Colonic mucosa (tissue), 4 donors: Measurements from ENCODE around the gene KCTD5. TPM values are rescaled to one million over a fixed set of nuclear protein-coding genes. Genes with fewer than 3 reads are reported as not detected.

Experiments
- DNase-seq: peaks from one replicate; pipeline ENCODE4 v3.0.0-alpha.2; 2020
- H3K27ac ChIP-seq: fragments of 200-600 bp; one replicate; pipeline ENCODE4 v1.8.0; 2021
- H3K27me3 ChIP-seq: fragments of 200-600 bp; one replicate; pipeline ENCODE4 v1.8.0; 2021
- H3K36me3 ChIP-seq: fragments of 200-600 bp; one replicate; pipeline ENCODE4 v1.8.0; 2021
- H3K4me1 ChIP-seq: fragments of 200-600 bp; one replicate; pipeline ENCODE4 v1.8.0; 2021; ENCODE audit warnings: mild to moderate bottlenecking
- H3K4me3 ChIP-seq: fragments of 200-600 bp; one replicate; pipeline ENCODE4 v1.8.0; 2021
- H3K9ac ChIP-seq, 2 donors: one replicate each; pipeline ENCODE4 v1.7.0; 2013; ENCODE audit warnings: control low read depth in 2 of 2, low read depth in 2 of 2, low read length in 2 of 2
- H3K9me3 ChIP-seq: fragments of 200-600 bp; one replicate; pipeline ENCODE4 v1.8.0; 2021
- intact Hi-C: fragments of 100-400 bp; cut with DNase I; formaldehyde crosslinking; loops from one replicate; pipeline ENCODE4 v1.14.1; 2022
- total RNA-seq, 2 donors: library from RNA; stranded (reverse); fragmentation: NEBNext Ultra II Directional in 1 of 2; extraction: Animal tissue kit (Norgen Biotek cat#: 25700) in 1 of 2; gene quantifications; one replicate each; pipeline ENCODE4 v1.2.1, GENCODE V29; 2021
- TF ChIP-seq, protein P1 (sequence below): fragments of 200-600 bp; IDR thresholded peaks from one replicate; pipeline ENCODE4 v1.8.0; 2022; ENCODE audit warnings: antibody characterized with exemption, mild to moderate bottlenecking
- donor health status: healthy.
- donor health status: DM: no; HTN: no; CAD: no.
- donor health status: DM: no; HTN: no; CAD: no.

The KCTD5 gene
- total RNA-seq, 2 donors from 2014 or later, result 45.2 to 88.3 TPM

DNA sequence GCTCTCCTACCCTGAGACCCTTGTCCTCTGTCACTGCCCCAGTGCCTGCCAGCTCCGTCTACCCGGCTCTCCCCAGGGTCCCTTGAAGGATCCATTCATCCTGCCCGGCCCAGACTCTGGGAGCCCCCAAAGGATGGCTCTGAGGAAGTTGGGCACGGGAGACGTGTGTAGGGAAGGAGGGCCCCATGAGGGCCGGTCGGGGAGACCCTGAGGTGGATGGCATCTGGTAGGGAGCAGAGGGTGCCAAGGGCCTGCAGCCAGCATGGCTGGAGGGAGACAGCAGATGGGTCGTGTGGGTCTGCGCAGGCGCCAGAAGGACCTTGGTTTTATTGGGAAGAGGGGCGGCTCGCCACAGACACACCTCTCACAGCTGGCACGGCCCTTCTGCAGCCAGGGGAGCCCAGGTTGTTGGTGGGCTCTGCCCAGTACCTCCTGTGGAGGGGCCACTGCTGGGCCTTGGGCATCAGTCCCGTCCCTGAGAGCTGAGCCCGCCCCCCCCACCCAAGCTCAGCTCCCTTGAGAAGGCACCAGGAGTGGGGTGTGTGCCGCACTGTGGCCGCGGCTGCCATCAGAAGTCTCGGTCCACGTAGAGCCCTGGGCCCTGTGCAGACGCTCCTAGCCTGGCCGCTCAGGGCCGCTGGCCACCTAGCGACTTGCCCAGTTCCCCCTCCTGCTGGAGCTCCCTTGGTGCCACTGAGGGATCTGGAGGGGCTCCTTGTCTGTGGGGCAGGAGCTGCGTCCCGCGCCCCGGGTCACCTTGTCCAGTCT, 16.0 kb downstream of the KCTD5 start:
- intact Hi-C loops, result no loop called here
- DNase-seq, result no peak
- H3K36me3 ChIP-seq, result peaks cover 16% of the 10 kb centered on the region

DNA sequence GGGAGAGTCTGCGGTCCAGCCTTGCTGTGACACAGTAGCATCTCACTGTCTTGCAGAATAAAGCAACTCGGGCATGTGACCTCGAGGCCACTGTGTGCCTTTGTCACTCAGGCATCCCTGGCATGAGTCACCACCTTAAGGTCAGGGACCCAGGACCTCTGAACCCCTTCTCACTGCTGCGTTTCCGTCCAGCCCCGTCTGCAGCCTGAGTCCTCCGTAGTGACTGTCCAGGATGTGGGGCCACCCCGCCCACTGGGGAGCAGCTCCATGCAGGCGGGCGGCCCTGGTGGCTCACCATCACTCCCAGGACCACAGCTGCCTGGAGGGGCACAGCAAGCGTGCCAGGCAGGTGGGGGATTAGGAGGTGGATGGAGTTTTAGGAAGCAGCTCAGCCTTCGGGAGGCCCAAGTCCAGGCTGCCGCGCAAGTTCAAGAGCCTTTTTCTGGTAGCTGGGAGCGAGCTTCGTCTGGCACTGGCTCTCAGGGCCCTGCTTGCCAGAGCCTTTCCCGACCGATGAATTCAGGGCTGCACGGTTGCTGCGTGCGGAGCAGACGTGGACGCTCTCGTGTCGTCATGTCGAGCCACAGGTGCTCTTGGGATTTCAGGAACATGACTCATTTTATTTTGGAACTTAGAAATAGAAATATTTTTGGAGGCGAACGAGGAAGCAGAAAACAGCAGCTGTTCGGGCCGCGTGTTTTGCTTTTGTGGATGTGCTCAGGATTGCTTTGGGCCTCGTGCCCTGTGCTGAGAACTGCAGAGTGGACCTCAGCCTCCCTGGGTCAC, 16.8 kb downstream of the KCTD5 start:
- TF ChIP-seq, protein P1, sequence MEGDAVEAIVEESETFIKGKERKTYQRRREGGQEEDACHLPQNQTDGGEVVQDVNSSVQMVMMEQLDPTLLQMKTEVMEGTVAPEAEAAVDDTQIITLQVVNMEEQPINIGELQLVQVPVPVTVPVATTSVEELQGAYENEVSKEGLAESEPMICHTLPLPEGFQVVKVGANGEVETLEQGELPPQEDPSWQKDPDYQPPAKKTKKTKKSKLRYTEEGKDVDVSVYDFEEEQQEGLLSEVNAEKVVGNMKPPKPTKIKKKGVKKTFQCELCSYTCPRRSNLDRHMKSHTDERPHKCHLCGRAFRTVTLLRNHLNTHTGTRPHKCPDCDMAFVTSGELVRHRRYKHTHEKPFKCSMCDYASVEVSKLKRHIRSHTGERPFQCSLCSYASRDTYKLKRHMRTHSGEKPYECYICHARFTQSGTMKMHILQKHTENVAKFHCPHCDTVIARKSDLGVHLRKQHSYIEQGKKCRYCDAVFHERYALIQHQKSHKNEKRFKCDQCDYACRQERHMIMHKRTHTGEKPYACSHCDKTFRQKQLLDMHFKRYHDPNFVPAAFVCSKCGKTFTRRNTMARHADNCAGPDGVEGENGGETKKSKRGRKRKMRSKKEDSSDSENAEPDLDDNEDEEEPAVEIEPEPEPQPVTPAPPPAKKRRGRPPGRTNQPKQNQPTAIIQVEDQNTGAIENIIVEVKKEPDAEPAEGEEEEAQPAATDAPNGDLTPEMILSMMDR, result no peak
- H3K27ac ChIP-seq, result no peak overlapping the region
- H3K36me3 ChIP-seq, result peaks cover 16% of the 10 kb centered on the region
- no peaks in the 10 kb centered on the region for H3K4me1 ChIP-seq
- intact Hi-C loops, result no loop called here
- H3K4me3 ChIP-seq, result no peak overlapping the region
- H3K9ac ChIP-seq, result no peak overlapping the region
- no peak for DNase-seq
- H3K9me3 ChIP-seq, result no peaks in the 10 kb centered on the region
- no peaks in the 10 kb centered on the region for H3K27me3 ChIP-seq

More for the DNA sequence above, 16.0 kb downstream of the KCTD5 start:
- Histone ChIP-seq H3K4me1 (no peaks in the 10 kb centered on the region), H3K27ac (no peak overlapping the region), H3K9ac (no peak overlapping the region), H3K4me3 (no peak overlapping the region), H3K27me3 (no peaks in the 10 kb centered on the region), H3K9me3 (no peaks in the 10 kb centered on the region)
- TF ChIP-seq, protein P1, result no peak

DNA sequence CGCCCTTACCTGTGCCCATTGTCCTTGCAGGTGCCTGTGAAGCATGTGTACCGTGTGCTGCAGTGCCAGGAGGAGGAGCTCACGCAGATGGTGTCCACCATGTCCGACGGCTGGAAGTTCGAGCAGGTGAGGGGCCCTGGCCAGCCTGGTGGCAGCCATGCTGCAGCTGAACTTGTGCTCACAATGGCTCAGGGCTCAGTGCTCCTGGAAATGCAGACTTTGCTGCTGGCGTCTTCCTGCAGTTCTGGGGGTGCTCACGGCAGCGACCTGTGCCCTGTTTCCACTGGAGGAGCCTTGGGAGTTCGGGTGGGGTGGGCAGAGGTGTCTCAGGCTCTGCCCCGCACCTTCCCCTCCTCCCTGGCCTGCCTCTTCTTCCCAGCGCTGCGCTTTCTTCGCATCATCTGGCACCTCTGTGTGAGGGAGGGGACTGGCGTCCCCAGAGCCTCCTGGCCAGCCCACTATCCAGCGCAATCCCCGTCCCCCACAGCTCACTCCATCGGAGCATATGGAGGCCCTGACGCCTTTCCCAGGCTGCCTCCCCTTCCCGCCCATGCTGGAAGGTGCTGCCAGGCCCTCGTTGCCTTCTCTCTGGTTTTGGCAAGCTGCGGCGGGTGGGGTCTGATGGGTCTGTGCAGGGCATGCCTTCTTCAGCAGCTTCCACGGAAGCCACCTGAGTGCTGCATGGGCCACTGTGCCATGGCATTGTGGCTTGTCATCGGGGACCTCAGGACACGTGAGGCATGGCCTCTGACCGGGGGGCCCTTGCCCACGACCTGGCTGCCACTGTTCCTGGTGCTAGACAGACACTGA, 17.7 kb downstream of the KCTD5 start:
- DNase-seq, result no peak
- no peaks in the 10 kb centered on the region for H3K4me1 ChIP-seq
- H3K4me3 ChIP-seq, result no peak overlapping the region
- intact Hi-C loops, result no loop called here
- no peaks in the 10 kb centered on the region for H3K9me3 ChIP-seq
- no peak overlapping the region for H3K27ac ChIP-seq
- H3K9ac ChIP-seq, result no peak overlapping the region
- peaks cover 16% of the 10 kb centered on the region for H3K36me3 ChIP-seq
- TF ChIP-seq, protein P1, result no peak
- H3K27me3 ChIP-seq, result no peaks in the 10 kb centered on the region

DNA sequence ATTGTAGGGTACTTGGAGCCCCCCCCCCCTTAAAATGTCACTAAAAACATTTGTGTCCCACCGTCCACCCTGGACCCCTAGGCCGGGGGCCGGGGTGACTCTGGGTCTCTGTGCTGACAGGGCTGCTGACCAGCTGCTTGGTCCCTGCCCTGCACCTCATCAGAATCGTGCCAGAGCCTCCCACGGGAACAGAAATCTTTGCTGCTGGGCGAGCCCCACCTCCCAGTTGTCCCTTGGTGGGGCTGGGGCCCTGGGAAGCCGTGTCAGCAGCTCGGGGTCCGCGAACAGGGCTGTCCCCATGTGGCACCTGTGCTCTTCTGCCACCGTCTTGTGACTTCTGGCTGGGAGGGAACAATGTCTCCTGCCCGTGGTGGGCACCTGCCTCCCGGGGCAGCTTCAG, 18.5 kb downstream of the KCTD5 start:
- Histone ChIP-seq H3K27ac (no peak overlapping the region), H3K27me3 (no peaks in the 10 kb centered on the region), H3K9ac (no peak overlapping the region), H3K4me1 (no peaks in the 10 kb centered on the region), H3K9me3 (no peaks in the 10 kb centered on the region), H3K36me3 (peaks cover 16% of the 10 kb centered on the region), H3K4me3 (no peak overlapping the region)
- intact Hi-C loops, result no loop called here
- TF ChIP-seq, protein P1, result no peak
- DNase-seq, result no peak

- H3K9me3 ChIP-seq, result no peaks in the 10 kb centered on the region
- intact Hi-C loops, result no loop called here
- DNase-seq, result no peak
- TF ChIP-seq, protein P1, result no peak
- no peak overlapping the region for H3K4me3 ChIP-seq
- no peak overlapping the region for H3K27ac ChIP-seq
- no peak overlapping the region for H3K9ac ChIP-seq
- H3K4me1 ChIP-seq, result no peaks in the 10 kb centered on the region
- H3K27me3 ChIP-seq, result no peaks in the 10 kb centered on the region
- H3K36me3 ChIP-seq, result peaks cover 16% of the 10 kb centered on the region
Measured at GRCh38 chr16:2701272-2701671, 18.9 kb downstream of the KCTD5 start.
